Thoracic aorta (tissue), 2 donors: ENCODE data around the gene GRIK4. TPM values are rescaled to one million over a fixed set of nuclear protein-coding genes. Genes with fewer than 3 reads are reported as not detected.

Experiments
- ATAC-seq: fragments of 150-250 bp; one replicate; pipeline ENCODE4 v1.8.0; 2017; ENCODE audit warnings: low read depth; ENCODE audit not compliant: insufficient number of reproducible peaks, low FRiP score
- DNase-seq: peaks from one replicate; pipeline ENCODE4 v3.0.0-alpha.2; 2020; ENCODE audit warnings: low spot score
- H3K27ac ChIP-seq, 2 donors: fragments of 200-600 bp; sonication (generic); 1 replicate in 1 of 2; 2 replicates in 1 of 2; pipeline ENCODE4 v1.5.1; 2016; ENCODE audit warnings: mild to moderate bottlenecking in 2 of 2, moderate library complexity in 2 of 2
- H3K27me3 ChIP-seq: fragments of 200-600 bp; sonication (generic); replicated peaks from 2 replicates; pipeline ENCODE4 v1.6.0; 2016; ENCODE audit warnings: mild to moderate bottlenecking; ENCODE audit not compliant: insufficient read depth
- H3K36me3 ChIP-seq: fragments of 200-600 bp; sonication (generic); one replicate; pipeline ENCODE4 v1.5.1; 2016
- H3K4me1 ChIP-seq, 2 donors: fragments of 200-600 bp; sonication (generic); 1 replicate in 1 of 2; 2 replicates in 1 of 2; pipeline versions ENCODE4 v1.5.1 to v1.6.0; 2016; ENCODE audit warnings: low read depth in 2 of 2, mild to moderate bottlenecking in 1 of 2; ENCODE audit not compliant: control insufficient read depth in 1 of 2
- H3K4me3 ChIP-seq: fragments of 200-600 bp; sonication (generic); 2 replicates; pipeline ENCODE4 v1.5.1; 2016; ENCODE audit warnings: mild to moderate bottlenecking
- H3K9me3 ChIP-seq: fragments of 200-600 bp; sonication (generic); 2 replicates; pipeline ENCODE4 v1.5.1; 2016
- CTCF ChIP-seq: fragments of 200-600 bp; sonication (generic); IDR thresholded peaks from one replicate; pipeline ENCODE4 v1.5.1; 2019; ENCODE audit warnings: antibody characterized with exemption
- total RNA-seq, 2 donors: library from RNA; depleted of rRNA; stranded (reverse); fragments of >200 nt; gene quantifications; one replicate each; pipeline versions ENCODE4 v1.1.0 to v1.2.3, GENCODE V29; 2016

The GRIK4 gene
- total RNA-seq, 2 donors from 2014 or later = not detected

GRCh38 chr11:120747850-120748814 lies 236.6 kb downstream of the GRIK4 start:
- Histone ChIP-seq H3K36me3 (no peaks in the 10 kb centered on the region), H3K4me3 (no peak overlapping the region), H3K4me1 (no peaks in the 10 kb centered on the region), H3K27me3 (no peaks in the 10 kb centered on the region), H3K9me3 (no peaks in the 10 kb centered on the region), H3K27ac (no peak overlapping the region)
- TF ChIP-seq CTCF = no peak
- ATAC-seq (no peak), DNase-seq (no peak)

- H3K9me3 ChIP-seq = no peaks in the 10 kb centered on the region
- no peaks in the 10 kb centered on the region for H3K36me3 ChIP-seq
- no peak for DNase-seq
- no peak overlapping the region for H3K4me3 ChIP-seq
- TF ChIP-seq CTCF = no peak
- no peaks in the 10 kb centered on the region for H3K27me3 ChIP-seq
- ATAC-seq = no peak
- H3K27ac ChIP-seq = no peak overlapping the region
- no peaks in the 10 kb centered on the region for H3K4me1 ChIP-seq
Observed at GRCh38 chr11:120749395-120749794, 237.8 kb downstream of the GRIK4 start.

- no peak for TF ChIP-seq CTCF
- no peak for DNase-seq
- Histone ChIP-seq H3K27ac (no peak overlapping the region), H3K9me3 (no peaks in the 10 kb centered on the region), H3K4me1 (no peaks in the 10 kb centered on the region), H3K36me3 (no peaks in the 10 kb centered on the region), H3K4me3 (no peak overlapping the region), H3K27me3 (no peaks in the 10 kb centered on the region)
- no peak for ATAC-seq
Observed at GRCh38 chr11:120750647-120751549, 239.3 kb downstream of the GRIK4 start.

GRCh38 chr11:120751550-120751949 lies 240.0 kb downstream of the GRIK4 start:
- no peaks in the 10 kb centered on the region for H3K9me3 ChIP-seq
- no peak for TF ChIP-seq CTCF
- no peak overlapping the region for H3K4me3 ChIP-seq
- no peaks in the 10 kb centered on the region for H3K36me3 ChIP-seq
- no peak overlapping the region for H3K27ac ChIP-seq
- no peak for DNase-seq
- no peak for ATAC-seq
- H3K27me3 ChIP-seq = no peaks in the 10 kb centered on the region
- no peaks in the 10 kb centered on the region for H3K4me1 ChIP-seq

- no peak overlapping the region for H3K27ac ChIP-seq
- H3K36me3 ChIP-seq = no peaks in the 10 kb centered on the region
- H3K9me3 ChIP-seq = no peaks in the 10 kb centered on the region
- no peaks in the 10 kb centered on the region for H3K4me1 ChIP-seq
- no peak for TF ChIP-seq CTCF
- ATAC-seq (no peak), DNase-seq (no peak)
- no peaks in the 10 kb centered on the region for H3K27me3 ChIP-seq
- H3K4me3 ChIP-seq = no peak overlapping the region
Observed at GRCh38 chr11:120752668-120753067, 241.1 kb downstream of the GRIK4 start.
